Stimulated activated CD8-positive, alpha-beta memory T cell treated with anti-CD3 and anti-CD28 coated beads, Interleukin-12 subunit alpha, Interleukin-12 subunit beta, amount 100 ng/mL, for 4 hours (primary cell): ENCODE data around the gene TAPBPL.
"Not testable (repeated sequence)": the region's sequence is repeated elsewhere in the genome, so short reads cannot be mapped to it uniquely, and the experiment has no call there.

Experiments used
- DNase-seq: peaks from one replicate; pipeline ENCODE4 v3.0.0-alpha.2; 2020; ENCODE audit warnings: low read depth

TAPBPL gene, protein sequence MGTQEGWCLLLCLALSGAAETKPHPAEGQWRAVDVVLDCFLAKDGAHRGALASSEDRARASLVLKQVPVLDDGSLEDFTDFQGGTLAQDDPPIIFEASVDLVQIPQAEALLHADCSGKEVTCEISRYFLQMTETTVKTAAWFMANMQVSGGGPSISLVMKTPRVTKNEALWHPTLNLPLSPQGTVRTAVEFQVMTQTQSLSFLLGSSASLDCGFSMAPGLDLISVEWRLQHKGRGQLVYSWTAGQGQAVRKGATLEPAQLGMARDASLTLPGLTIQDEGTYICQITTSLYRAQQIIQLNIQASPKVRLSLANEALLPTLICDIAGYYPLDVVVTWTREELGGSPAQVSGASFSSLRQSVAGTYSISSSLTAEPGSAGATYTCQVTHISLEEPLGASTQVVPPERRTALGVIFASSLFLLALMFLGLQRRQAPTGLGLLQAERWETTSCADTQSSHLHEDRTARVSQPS

DNA sequence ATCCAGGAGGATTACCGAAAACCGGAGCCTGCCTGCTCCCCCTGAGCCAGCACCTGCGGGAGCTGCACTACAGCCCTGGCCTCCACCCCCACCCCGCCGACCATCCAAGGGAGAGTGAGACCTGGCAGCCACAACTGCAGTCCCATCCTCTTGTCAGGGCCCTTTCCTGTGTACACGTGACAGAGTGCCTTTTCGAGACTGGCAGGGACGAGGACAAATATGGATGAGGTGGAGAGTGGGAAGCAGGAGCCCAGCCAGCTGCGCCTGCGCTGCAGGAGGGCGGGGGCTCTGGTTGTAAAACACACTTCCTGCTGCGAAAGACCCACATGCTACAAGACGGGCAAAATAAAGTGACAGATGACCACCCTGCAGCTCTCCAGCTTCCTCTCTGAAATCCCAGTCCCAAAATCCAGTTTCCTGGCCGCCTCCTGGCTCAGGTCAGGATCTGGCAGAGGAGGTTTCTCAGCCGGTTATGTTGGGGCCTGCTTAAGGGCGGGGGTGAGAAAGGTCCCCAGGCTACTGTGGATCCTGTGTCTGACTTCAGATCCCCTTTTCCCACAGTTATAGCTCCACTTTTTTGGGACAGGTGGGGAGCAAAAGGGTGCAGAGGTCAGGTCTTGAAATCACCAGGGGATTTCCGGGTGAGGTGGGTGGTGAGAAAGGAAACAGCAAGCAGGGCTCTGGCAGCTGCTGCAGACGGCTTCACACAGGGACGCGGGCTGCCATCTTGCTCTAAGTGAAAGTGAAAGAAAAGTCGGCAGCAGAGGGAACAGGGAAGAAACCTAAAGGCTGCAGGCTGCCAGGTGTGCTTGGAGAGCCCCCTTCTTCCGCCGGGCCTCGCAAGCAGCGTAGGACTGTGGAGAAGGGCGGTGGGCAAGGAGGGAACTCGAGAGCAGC is at the start of gene TAPBPL:
Gene TAPBPL (plus strand): TSS at position 695 of the 897 bp plus-strand sequence. CDS start 207 bp downstream, outside the sequence.
- DNase-seq: peak; percentile 63

DNA sequence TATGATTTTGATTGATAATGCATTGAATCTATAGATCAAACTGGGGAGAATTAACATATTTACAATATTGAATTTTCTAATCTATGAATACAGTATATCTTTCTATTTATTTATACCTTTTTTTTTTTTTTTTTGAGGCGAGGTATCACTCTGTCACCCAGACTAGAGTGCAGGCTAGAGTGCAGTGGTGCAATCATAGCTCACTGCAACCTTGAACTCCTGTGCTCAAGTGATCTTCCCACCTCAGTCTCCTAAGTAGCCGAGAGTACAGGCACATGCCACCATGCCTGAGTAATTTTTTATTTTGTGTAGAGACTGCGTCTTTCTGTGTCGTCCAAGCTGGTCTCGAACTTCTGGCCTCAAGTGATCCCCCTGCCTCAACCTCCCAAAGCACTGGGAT is 47.5 kb upstream of the TAPBPL start:
- no peak for DNase-seq

DNA sequence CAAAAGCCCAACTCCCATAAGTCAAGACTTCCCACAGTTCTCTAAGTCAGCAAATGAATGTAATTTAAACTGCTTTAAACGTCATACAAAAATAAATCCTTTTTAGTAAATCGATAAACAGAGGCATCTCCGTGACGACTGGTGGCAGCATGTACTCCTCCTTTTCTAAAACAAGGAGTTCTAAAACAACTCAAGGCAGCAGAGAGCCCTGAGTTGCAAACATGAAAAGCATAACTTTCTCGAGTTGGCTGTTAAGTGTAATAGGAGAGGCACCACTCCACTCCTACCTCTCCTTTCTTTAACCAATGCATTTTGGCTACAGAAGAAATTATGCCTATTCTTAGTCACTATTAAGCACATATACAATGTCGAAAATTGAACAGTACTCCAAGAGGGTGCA is 45.9 kb upstream of the TAPBPL start:
- no peak for DNase-seq

DNA sequence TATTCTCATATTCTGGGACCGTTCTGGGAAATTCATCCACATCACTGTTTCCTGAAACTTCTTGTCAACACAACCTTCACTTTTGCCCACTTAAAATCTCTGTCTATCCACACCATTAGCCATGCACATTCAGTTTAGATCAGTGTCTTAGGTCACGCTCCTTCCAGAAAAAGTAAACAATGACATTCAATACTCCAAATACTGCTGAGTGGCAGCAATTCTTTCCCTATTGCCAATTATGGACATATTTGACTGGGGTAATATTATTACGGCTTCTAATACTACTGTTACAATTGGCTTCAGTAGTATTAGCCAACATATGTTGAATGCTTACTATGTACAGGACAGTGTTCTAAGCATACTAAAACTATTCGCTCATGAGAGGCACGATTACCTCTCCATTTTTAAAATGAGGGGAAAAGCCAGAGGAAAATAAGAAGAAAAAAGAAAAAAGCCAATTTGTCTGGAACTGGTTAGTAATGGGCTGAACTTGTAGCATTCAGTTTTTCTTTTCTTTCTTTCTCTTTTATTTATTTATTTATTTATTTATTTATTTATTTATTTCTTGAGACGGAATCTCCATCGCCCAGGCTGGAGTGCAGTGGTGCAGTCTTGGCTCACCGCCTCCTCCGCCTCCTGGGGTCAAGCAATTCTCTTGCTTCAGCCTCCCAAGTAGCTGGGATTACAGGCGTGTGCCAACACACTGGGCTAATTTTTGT is 44.4 kb upstream of the TAPBPL start:
- DNase-seq: no peak

DNA sequence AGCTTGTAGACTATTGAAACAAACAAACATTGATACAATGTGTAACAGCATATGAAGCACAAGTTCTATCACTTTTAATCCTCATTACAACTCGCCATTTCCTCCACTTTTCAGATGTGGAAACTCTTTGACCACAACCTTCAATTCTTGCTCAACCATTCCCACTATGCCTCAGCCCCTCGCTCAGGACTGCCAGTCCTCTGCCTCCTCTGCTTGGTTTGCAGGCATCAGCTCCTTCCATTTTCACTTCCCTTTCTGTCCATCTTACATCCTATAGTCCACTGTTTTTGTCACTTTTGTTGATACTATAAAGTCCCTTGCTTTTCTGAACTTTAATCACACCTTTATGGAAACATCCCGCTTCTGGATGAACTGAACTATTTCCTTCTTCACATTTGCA is 35.2 kb upstream of the TAPBPL start:
- no peak for DNase-seq

DNA sequence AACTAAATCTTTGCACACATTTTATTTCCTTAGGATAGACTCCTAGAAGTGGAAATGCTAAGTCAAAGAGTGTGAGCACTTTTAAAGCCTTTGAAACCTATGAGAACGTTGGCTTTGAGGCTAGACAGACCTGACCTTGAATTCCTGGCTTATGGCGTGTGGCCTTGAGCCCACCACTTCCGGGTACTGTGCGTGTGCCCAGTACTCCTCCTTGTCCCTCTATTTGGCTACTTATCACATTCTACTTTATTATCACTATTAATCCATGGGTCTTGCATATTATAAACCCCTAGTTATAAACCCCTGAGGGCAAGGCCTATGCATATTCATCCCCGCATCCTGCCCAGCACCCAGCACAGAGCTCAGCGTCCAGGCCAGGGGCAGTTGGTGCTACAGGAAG is 33.0 kb upstream of the TAPBPL start:
- DNase-seq: no peak

DNA sequence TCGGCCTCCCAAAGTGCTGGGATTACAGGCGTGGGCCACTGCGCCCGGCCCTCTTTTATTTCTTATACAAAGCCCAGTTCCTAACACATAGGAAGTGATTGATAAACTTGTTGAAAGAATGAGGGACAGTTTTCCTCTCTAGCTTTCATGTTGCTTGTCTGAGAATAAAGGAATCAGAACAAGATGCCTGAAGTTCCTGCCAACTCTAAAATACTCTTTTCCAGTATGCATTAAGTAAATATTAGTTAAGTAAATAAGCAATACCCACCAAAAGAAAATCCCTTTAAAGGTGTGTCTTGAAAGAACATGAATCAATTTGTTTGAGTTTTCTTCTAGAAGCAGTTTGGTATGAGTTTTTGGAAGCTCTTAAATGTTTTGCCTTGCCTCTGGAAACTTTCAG is 31.5 kb upstream of the TAPBPL start:
- no peak for DNase-seq

DNA sequence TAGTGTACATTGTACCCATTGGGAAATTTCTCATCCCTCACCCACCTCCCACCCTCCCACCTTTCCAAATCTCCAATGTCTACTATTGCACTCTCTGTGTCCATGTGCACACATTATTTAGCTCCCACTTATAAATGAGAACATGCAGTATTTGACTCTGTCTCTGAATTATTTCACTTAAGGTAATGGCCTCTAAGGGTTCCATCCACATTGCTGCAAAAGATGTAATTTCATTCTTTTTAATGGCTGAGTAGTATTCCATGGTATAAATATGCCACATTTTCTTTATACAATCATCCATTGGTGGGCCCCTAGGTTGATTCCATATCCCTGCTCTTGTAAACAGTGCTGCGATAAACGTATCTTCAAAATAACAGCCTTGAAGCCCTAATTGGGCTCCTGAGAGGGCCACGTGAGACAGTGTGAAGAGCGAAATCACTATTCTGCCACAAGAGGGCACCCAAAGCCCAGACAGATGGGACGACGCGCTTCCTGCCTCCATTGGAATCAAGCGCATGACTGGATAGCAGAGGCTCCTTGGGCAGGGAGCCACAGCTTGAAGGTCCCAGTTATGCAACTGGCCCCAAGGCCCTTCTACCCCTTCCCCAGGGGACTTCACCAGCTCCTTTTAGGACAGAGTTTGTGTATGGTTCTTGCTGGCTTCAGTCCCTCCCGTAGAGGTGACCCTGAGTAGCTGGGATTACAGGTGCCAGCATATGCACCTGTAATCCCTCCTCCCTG is 28.4 kb upstream of the TAPBPL start:
- DNase-seq: peak; percentile 47

DNA sequence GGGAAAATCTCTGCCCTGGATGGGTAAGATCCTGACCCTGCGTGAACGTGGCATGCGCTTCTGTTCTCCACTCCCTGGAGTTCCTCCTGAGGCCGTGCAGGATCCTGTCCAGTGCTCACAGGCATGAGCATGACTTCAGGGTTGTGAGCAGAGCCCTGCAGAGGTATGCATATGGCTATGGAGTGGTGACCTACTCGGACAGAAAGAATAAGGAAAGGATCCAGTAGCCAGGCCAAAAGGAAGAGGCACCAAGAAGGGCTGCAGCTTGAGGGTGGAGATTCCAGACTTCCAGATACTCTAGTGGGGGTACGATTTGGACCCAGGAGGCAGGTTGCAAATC is 27.9 kb upstream of the TAPBPL start:
- DNase-seq: no peak

DNA sequence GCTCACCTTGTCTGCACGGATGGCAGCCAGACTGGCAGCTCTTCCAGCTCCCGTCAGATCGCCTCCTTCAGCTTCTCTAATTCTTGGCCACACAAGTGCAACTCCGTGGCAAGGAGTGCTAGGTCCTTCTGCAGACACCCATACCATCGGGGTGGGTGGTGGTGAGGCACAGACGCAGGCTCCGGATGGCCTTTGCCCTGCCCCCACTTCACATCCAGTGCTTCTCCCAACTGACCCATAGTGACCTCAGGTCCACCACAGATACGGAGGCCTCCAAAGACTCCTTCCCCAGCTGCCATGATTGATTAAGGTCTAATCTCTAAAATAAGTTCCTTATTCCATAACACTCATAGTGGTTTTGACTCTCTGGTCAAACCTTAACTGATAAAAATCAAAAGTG is 27.0 kb upstream of the TAPBPL start:
- no peak for DNase-seq

DNA sequence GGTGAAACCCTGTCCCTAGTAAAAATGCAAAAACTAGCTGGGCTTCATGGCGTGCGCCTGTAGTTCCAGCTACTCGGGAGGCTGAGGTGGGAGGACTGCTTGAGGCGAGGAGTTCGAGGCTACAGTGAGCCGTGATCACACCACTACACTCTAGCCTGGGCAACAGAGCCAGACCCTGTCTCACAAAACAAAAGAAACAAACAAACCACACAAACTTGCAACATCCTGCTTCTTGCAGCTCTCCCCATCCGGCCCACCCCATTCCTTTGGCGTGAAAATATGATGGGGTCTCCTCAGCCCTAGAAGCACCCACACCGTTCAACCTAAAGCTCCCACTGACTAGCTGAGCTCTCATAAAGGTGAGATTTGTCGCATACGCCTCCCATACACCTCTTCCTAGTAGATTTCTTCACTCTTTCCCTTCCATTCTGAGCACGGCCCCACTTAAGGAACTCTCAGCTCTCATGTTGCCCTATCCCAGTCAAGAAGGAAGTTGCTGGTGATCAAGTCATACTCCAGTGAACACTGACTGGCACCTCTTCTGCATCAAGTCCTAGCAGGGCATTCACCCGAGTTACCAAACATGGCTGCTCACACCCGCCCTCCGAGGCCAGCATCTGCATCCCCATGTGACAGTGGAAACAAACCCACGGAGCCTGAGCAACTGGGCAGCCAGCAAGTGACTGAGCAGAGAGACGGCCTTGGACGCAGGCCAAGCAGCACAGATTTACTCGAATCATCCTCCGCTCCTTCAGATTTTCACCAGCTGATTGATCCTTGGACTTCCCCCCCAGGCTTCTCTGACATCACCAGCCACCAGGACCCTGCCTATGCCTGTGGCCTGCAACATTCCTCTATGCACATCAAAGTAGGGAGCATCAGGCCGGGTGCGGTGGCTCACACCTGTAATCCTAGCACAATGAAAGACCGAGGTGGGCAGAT is 26.0 kb upstream of the TAPBPL start:
- no peak for DNase-seq

DNA sequence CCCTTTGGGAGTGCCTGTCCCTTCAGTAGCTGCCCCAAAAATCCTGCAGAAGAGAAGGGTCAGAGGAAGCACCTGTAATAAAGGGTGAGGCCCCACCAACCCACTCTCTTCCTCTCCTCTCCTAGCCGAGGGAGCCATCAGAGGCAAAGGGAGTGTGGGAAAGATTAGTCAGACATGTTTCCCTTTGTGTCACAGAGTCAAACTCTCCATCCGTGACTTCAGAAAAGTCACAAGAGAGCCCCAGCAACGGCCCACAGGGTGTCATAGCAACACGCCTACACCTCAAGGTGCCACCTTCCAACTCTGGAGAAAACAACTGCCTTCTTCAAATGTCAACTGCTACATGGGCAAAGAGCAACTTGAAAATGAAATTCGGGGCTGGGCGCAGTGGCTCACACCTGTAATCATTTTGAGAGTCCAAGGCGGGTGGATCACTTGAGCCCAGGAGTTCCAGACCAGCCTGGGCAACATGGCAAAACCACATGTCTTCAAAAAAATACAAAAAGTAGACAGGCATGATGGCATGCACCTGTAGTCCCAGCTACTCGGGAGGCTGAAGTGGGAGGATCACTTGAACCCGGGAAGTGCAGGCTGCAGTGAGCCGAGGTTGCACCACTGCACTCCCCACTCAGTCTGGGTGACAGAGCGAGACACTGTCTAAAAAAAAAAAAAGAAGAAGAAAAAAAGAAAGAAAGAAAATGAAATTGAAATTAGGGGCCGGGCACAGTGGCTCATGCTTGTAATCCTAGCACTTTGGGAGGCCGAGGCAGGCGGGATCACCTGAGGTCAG is 24.8 kb upstream of the TAPBPL start:
- peak; percentile 78 for DNase-seq

DNA sequence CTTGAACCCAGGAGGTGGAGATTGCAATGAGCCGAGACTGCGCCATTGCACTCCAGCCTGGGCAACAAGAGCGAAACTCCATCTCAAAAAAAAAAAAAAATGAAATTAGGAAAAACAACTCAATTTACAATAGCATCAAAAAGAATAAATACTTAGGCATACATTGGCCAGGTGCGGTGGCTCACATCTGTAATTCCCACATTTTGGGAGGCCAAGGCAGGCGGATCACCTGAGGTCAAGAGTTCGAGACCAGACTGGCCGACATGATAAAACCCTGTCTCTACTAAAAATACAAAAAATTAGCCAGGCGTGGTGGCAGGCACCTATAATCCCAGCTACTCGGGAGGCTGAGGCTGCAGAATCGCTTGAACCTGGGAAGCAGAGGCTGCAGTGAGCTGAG is 24.0 kb upstream of the TAPBPL start:
- DNase-seq: not testable (repeated sequence)

DNA sequence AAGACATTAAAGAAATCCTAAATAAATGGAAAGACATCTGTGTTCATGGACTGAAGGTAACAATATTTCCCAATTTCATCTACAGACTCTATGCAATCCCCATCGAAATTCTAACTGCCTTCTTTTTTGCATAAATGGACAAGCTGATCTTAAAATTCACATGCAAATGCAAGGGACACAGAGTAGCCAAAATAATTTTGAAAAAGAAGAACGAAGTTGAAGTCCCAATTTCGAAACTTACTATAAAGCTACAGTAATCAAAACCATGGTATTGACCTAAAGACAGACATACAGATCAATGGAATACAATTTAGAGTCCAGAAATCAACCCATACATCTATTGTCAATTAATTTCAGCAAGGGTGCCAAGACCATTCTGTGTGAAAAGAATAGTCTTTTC is 23.5 kb upstream of the TAPBPL start:
- no peak for DNase-seq

DNA sequence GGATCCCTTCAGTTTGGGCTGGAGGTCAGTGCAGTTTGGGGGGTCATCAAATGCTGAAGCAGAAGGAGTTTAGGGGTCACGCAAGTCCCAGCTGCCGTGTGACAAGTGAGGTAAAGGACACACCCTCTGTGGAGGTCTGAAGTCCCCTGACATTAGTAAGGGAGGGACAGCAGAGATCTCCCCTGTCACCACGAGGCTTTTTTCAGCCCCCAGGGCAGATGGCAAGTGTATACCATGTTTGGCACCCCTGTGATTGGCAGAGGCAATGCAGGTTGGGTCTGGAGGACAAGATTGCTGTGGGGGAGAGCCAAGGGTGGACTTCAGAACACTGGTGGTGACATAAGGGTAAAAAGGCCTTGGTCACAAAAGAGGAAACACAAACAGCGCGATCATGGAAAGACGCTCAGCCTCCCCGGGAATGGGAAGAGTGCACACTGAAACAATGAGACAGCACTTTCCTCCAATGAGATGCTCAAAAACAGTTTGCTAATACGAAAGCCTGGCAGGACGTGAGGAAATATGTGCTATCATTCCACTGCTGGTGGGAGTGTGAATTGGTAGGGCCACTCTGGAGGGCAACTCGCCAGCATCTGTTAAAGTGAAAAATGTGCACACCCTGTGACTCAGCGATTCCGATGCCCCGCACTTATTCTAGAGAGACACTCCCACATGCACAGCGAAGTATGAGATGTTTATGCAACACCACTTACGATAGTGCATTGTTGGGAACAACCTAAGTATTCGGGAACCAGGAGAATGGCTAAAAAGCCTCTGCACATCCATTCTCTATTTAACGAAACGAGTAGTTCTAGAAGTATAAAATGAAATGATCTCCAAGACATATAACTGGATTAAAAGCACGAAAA is 21.5 kb upstream of the TAPBPL start:
- DNase-seq: no peak

DNA sequence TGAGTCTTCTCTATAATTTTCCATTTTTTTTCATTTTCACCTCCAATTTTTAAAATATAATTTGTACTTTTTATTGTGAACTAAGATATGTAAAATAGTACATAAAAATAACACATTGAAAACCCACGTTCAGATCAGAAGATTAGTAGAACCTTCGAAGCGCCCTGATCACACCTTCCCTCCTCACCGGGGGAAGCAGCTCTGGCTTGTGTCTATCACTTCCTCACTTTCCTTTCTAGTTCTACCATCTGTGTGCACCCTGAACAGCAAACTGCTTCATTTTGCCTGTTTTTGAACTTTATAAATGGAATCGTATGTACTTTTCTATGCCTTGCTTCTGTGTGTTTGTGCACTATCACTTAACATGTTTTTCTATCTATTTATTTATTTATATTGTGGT is 18.9 kb upstream of the TAPBPL start:
- DNase-seq: no peak

DNA sequence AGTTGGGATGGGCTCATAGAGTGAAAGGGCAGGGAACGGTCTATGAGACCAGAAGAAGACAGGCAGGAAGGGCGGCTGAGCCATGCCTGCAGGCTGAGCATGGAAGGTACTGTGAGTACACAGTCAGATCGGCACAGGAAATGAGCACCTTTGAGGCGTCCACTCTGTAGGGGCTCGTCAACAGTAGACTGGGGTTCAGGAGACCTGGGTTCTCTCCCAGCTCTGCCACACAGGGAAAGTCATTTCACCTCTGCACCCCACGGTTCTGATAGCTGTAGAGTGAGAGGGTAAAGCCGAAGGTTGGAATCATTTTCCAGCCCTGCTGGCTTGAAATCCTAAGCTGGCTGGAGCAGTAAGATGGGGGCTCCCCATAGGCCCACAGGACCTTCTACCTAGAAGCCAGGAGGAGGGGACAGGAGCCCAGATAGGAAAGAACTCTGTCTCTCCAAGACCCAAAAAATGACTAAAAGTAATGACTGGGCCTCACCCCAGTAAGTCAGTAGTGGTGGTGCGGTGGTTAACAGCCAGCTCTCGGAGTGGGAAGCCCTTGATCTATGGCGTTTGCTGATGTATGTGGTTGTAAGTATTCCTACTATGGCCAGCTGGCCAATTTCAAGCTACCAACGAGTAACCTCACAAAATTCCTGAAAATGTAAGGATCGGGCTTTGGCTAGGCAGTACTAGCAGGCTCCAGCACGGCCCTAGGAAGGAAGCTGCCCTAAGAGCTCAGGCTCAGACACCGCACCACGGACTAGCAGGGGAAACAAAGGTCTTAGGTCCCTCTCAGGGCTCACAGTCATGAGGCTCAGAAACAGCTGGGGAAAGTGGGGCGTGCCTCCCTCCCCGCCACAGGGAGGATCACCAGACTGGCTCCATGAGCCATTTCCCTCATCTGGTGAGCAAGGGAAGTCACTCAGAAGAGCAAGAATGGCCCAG is 17.4 kb upstream of the TAPBPL start:
- no peak for DNase-seq
